ENCODE results near the gene NANS. TPM values are rescaled to one million over a fixed set of nuclear protein-coding genes. Genes with fewer than 3 reads are reported as not detected.
"Not testable (repeated sequence)": the region's sequence is repeated elsewhere in the genome, so short reads cannot be mapped to it uniquely, and the experiment has no call there.

Gene NANS
- total RNA-seq, 1 donor from 2014 or later = 77.8 TPM

- DNase-seq (ENCODE audit: low read depth in 2 of 2) = no peak
Observed at GRCh38 chr9:98100456-98100855, 43.9 kb downstream of the NANS start.

- no peak for DNase-seq (ENCODE audit: low read depth in 2 of 2)
Observed at GRCh38 chr9:98101416-98101815, 44.9 kb downstream of the NANS start.

- no peak for DNase-seq (ENCODE audit: low read depth in 2 of 2)
Observed at GRCh38 chr9:98101868-98102273, 45.3 kb downstream of the NANS start.

- no peak for DNase-seq (ENCODE audit: low read depth in 2 of 2)
Observed at GRCh38 chr9:98104445-98104881, 47.9 kb downstream of the NANS start.

- DNase-seq (ENCODE audit: low read depth in 2 of 2) = no peak
Observed at GRCh38 chr9:98105006-98105405, 48.5 kb downstream of the NANS start.

GRCh38 chr9:98107926-98108325 is 51.4 kb downstream of the NANS start:
- no peak for DNase-seq (ENCODE audit: low read depth in 2 of 2)

GRCh38 chr9:98108531-98109031 is 52.0 kb downstream of the NANS start:
- DNase-seq (ENCODE audit: low read depth in 2 of 2) = no peak

GRCh38 chr9:98109052-98109451 is 52.5 kb downstream of the NANS start:
- no peak for DNase-seq (ENCODE audit: low read depth in 2 of 2)

GRCh38 chr9:98117097-98117496 is 60.6 kb downstream of the NANS start:
- not testable (repeated sequence) for DNase-seq (ENCODE audit: low read depth in 2 of 2)

GRCh38 chr9:98117984-98118639 is 61.6 kb downstream of the NANS start:
- DNase-seq (ENCODE audit: low read depth in 2 of 2) = no peak

GRCh38 chr9:98118640-98119601 is 62.4 kb downstream of the NANS start, which contains the start of gene TRIM14:
TRIM14 (minus strand) TSS chr9:98119222; CDS start chr9:98119188, 34 bp downstream.
- DNase-seq (ENCODE audit: low read depth in 2 of 2) = peak in 1 of 2 donors; percentile 64

- DNase-seq (ENCODE audit: low read depth in 2 of 2) = no peak
Observed at GRCh38 chr9:98120476-98120875, 63.9 kb downstream of the NANS start.

GRCh38 chr9:98121058-98121457 is 64.5 kb downstream of the NANS start:
- peak in 1 of 2 donors; percentile 12 for DNase-seq (ENCODE audit: low read depth in 2 of 2)

- not testable (repeated sequence) for DNase-seq (ENCODE audit: low read depth in 2 of 2)
Observed at GRCh38 chr9:98124091-98124490, 67.6 kb downstream of the NANS start.

- no peak for DNase-seq (ENCODE audit: low read depth in 2 of 2)
Observed at GRCh38 chr9:98124637-98125426, 68.3 kb downstream of the NANS start.

GRCh38 chr9:98127226-98127625 is 70.7 kb downstream of the NANS start:
- no peak for DNase-seq (ENCODE audit: low read depth in 2 of 2)

- no peak for DNase-seq (ENCODE audit: low read depth in 2 of 2)
Observed at GRCh38 chr9:98128316-98128715, 71.8 kb downstream of the NANS start.

GRCh38 chr9:98129451-98129881 is 72.9 kb downstream of the NANS start:
- no peak for DNase-seq (ENCODE audit: low read depth in 2 of 2)

- DNase-seq (ENCODE audit: low read depth in 2 of 2) = not testable (repeated sequence)
Observed at GRCh38 chr9:98130060-98130459, 73.5 kb downstream of the NANS start.

GRCh38 chr9:98130576-98131228 is 74.2 kb downstream of the NANS start:
- no peak for DNase-seq (ENCODE audit: low read depth in 2 of 2)

- DNase-seq (ENCODE audit: low read depth in 2 of 2) = no peak
Observed at GRCh38 chr9:98132158-98132557, 75.6 kb downstream of the NANS start.
